A549 (cell line): ENCODE data around the gene DDR2.

Source experiments
- MAZ ChIP-seq: fragments of 150-350 bp; IDR thresholded peaks from 2 replicates; pipeline ENCODE4 v1.6.1; 2014; ENCODE audit warnings: antibody characterized with exemption, low read depth, low read length, borderline replicate concordance
- RARB ChIP-seq: fragments of 250-450 bp; sonication (Bioruptor Pico); IDR thresholded peaks from 2 replicates; pipeline ENCODE4 v1.8.0; 2021; ENCODE audit warnings: mild to moderate bottlenecking, moderate library complexity
- TF ChIP-seq, protein P1 (sequence below): fragments of >200 bp; sonication (Bioruptor Twin); formaldehyde crosslinking; IDR thresholded peaks from 3 replicates; pipeline ENCODE4 v1.5.1; 2016

DNA sequence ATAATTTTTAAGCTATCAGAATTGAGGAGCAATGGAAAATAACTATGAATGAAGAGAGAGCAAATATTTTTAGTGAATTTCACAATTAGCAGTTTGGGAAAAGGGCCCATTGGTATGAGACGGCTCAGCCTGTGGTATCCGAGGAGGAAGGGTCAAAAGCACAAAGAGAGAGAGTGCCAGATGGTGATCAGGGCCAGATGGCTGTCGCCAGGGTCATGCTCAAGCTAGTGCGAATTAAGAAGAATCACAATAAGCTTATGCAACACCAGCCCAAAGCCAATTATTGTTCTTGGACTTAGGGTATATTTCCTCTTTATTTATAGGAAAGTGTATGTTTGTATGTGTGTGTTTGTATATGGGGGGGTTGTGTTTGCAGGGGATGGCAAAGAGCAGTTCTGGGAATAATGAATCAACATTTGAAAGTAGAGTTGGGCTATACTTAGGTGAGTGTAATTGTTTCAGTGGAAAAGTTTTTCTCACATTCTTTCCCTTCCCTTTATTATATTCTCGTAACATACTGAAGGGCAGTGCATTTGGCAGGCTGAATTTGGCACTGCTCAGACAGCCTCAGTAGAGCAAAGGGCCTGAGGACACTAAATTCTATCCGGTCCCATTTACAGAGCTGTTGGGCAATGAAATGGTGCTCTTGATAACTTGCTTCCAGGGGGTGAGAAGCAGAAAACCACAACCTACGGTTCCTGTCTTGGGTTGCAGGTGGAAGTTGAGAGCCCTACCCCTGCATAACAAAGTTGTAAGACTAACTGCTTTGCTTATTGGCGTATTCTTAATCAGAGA is 19.5 kb upstream of the DDR2 start:
- TF ChIP-seq, protein P1, sequence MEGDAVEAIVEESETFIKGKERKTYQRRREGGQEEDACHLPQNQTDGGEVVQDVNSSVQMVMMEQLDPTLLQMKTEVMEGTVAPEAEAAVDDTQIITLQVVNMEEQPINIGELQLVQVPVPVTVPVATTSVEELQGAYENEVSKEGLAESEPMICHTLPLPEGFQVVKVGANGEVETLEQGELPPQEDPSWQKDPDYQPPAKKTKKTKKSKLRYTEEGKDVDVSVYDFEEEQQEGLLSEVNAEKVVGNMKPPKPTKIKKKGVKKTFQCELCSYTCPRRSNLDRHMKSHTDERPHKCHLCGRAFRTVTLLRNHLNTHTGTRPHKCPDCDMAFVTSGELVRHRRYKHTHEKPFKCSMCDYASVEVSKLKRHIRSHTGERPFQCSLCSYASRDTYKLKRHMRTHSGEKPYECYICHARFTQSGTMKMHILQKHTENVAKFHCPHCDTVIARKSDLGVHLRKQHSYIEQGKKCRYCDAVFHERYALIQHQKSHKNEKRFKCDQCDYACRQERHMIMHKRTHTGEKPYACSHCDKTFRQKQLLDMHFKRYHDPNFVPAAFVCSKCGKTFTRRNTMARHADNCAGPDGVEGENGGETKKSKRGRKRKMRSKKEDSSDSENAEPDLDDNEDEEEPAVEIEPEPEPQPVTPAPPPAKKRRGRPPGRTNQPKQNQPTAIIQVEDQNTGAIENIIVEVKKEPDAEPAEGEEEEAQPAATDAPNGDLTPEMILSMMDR: no peak
- TF ChIP-seq RARB (no peak), MAZ (no peak)
